Natural killer cell (primary cell): Measurements from ENCODE around the gene H2AZ2. TPM values are rescaled to one million over a fixed set of nuclear protein-coding genes. Genes with fewer than 3 reads are reported as not detected.
"Not testable (repeated sequence)": the region's sequence is repeated elsewhere in the genome, so short reads cannot be mapped to it uniquely, and the experiment has no call there.

Experiments used
- ATAC-seq, 3 donors: fragments of 150-1000 bp in 2 of 3; fragments of 200-7000 bp in 1 of 3; cut with Tn5 transposase; 1 replicate in 1 of 3; 2 replicates in 2 of 3; pipeline ENCODE4 v1.10.0; 2021; ENCODE audit warnings: mild to moderate bottlenecking in 2 of 3, moderate library complexity in 2 of 3
- DNase-seq, 2 donors: peaks; one replicate each; pipeline versions ENCODE4 v3.0.0 to v3.0.0-alpha.2; 2013 to 2021; ENCODE audit warnings: mixed read lengths in 1 of 2
- H3K27ac ChIP-seq: one replicate; pipeline ENCODE4 v1.5.1; 2013; ENCODE audit warnings: mild to moderate bottlenecking, low read length
- H3K27me3 ChIP-seq: one replicate; pipeline ENCODE4 v1.6.1; 2013; ENCODE audit warnings: low read length; ENCODE audit not compliant: control insufficient read depth, insufficient read depth
- H3K36me3 ChIP-seq: one replicate; pipeline ENCODE4 v1.6.1; 2013; ENCODE audit warnings: low read length; ENCODE audit not compliant: control insufficient read depth, insufficient read depth
- H3K4me1 ChIP-seq: one replicate; pipeline ENCODE4 v1.6.1; 2013; ENCODE audit warnings: low read length; ENCODE audit not compliant: control insufficient read depth, insufficient read depth
- H3K4me3 ChIP-seq: one replicate; pipeline ENCODE4 v1.5.1; 2013; ENCODE audit warnings: low read length
- H3K9me3 ChIP-seq: one replicate; pipeline ENCODE4 v1.6.1; 2013; ENCODE audit warnings: low read length; ENCODE audit not compliant: control insufficient read depth, insufficient read depth
- H3K27ac Mint-ChIP-seq, 2 donors: one replicate each; pipeline ENCODE4 v1.8.0; 2022; ENCODE audit warnings: mild to moderate bottlenecking in 2 of 2, mixed read lengths in 2 of 2, moderate library complexity in 1 of 2
- H3K27me3 Mint-ChIP-seq, 2 donors: one replicate each; pipeline ENCODE4 v1.8.0; 2022; ENCODE audit warnings: low read depth in 2 of 2, mixed read lengths in 2 of 2
- H3K36me3 Mint-ChIP-seq: one replicate; pipeline ENCODE4 v1.8.0; 2022; ENCODE audit warnings: mixed read lengths
- H3K4me1 Mint-ChIP-seq, 2 donors: one replicate each; pipeline ENCODE4 v1.8.0; 2022; ENCODE audit warnings: mixed read lengths in 2 of 2
- H3K4me3 Mint-ChIP-seq: one replicate; pipeline ENCODE4 v1.8.0; 2022; ENCODE audit warnings: mild to moderate bottlenecking, moderate library complexity, mixed read lengths
- H3K9me3 Mint-ChIP-seq, 2 donors: one replicate each; pipeline ENCODE4 v1.8.0; 2022; ENCODE audit warnings: mixed read lengths in 2 of 2
- CTCF ChIP-seq: fragments of 200-600 bp; IDR thresholded peaks from one replicate; pipeline ENCODE4 v1.8.0; 2022; ENCODE audit warnings: antibody characterized with exemption
- WGBS: methylation state at CpG from one replicate; pipeline ENCODE4 v1.1.7; 2013; ENCODE audit warnings: missing lambda C conversion rate; ENCODE audit not compliant: insufficient coverage; 5-methylcytosine and 5-hydroxymethylcytosine counted together
- intact Hi-C: fragments of 100-400 bp; cut with micrococcal nuclease; formaldehyde crosslinking; loops from one replicate; pipeline ENCODE4 v1.14.2; 2022
- total RNA-seq, 4 donors: library from RNA; stranded (reverse); fragments of 120-200 nt in 1 of 4; gene quantifications; one replicate each; pipeline versions ENCODE4 v1.2.3 to v1.2.4, GENCODE V29; 2013 to 2022

H2AZ2 gene
- total RNA-seq, 3 donors from 2014 or later (not counting 1 experiment from before 2014, with no cell fraction given): 178 to 196 (median 190) TPM

- DNase-seq: no peak
- Mint-ChIP-seq H3K4me1 (peaks cover 26 to 37% of the 10 kb centered on the region in 2 donors), H3K36me3 (no peaks in the 10 kb centered on the region), H3K27ac (peak overlapping the region; percentile 98 to 99), H3K4me3 (peak overlapping the region; percentile 98), H3K9me3 (no peaks in the 10 kb centered on the region), H3K27me3 (no peaks in the 10 kb centered on the region)
- intact Hi-C loops: loop anchor here (2.0 to 10.0 kb wide), 7 partner anchors 73 to 362 kb away; partner anchors contain the start of genes MYO1G, TBRG4, TMED4 and ZMIZ2
- WGBS: 94% methylated on average over 6 of the region's 10 CpGs
- Histone ChIP-seq H3K36me3 (no peaks in the 10 kb centered on the region), H3K4me1 (peaks cover 14% of the 10 kb centered on the region), H3K4me3 (no peak overlapping the region), H3K9me3 (no peaks in the 10 kb centered on the region), H3K27me3 (no peaks in the 10 kb centered on the region), H3K27ac (no peak overlapping the region)
- ATAC-seq: no peak
- no peak for TF ChIP-seq CTCF
Observed at GRCh38 chr7:44849259-44849884, 1.5 kb upstream of the H2AZ2 start.

GRCh38 chr7:44847509-44847919 is 373 bp downstream of the H2AZ2 start:
- H3K4me1 Mint-ChIP-seq: peaks cover 28 to 38% of the 10 kb centered on the region in 2 donors
- DNase-seq: peak; percentile 84 to 91
- intact Hi-C loops: loop anchor here (1.0 to 10.0 kb wide), 8 partner anchors 50 to 360 kb away; partner anchors contain the start of genes MYO1G, TBRG4 and ZMIZ2
- under 1% methylated on average over 36 of the region's 36 CpGs for WGBS
- Histone ChIP-seq H3K27me3 (no peaks in the 10 kb centered on the region), H3K27ac (peak overlapping the region; percentile 100), H3K36me3 (peaks cover under 1% of the 10 kb centered on the region), H3K9me3 (no peaks in the 10 kb centered on the region), H3K4me3 (peak overlapping the region; percentile 83), H3K4me1 (peaks cover 15% of the 10 kb centered on the region)
- H3K9me3 Mint-ChIP-seq: no peaks in the 10 kb centered on the region
- peak overlapping the region; percentile 98 to 99 for H3K27ac Mint-ChIP-seq
- TF ChIP-seq CTCF: peak; percentile 81
- peak overlapping the region; percentile 98 for H3K4me3 Mint-ChIP-seq
- ATAC-seq: peak; percentile 54 to 76 (median 62)
- H3K27me3 Mint-ChIP-seq: no peaks in the 10 kb centered on the region
- no peaks in the 10 kb centered on the region for H3K36me3 Mint-ChIP-seq

- 0% methylated on average over 12 of the region's 12 CpGs for WGBS
Observed at GRCh38 chr7:44846816-44847508, 925 bp downstream of the H2AZ2 start.

GRCh38 chr7:44846390-44846789 is 1.5 kb downstream of the H2AZ2 start:
- not testable (repeated sequence) for H3K36me3 Mint-ChIP-seq, H3K27me3 Mint-ChIP-seq, H3K27me3 ChIP-seq, H3K36me3 ChIP-seq, ATAC-seq, H3K9me3 ChIP-seq, H3K9me3 Mint-ChIP-seq
- peak; percentile 20 to 55 for DNase-seq
- peaks cover 39 to 46% of the 10 kb centered on the region in 2 donors for H3K4me1 Mint-ChIP-seq
- Histone ChIP-seq H3K27ac (peak overlapping the region; percentile 100), H3K4me1 (peaks cover 15% of the 10 kb centered on the region), H3K4me3 (peak overlapping the region; percentile 83)
- 12% methylated on average over 11 of the region's 11 CpGs for WGBS
- peak overlapping the region; percentile 98 for H3K4me3 Mint-ChIP-seq
- peak overlapping the region; percentile 98 to 99 for H3K27ac Mint-ChIP-seq
- intact Hi-C loops: loop anchor here (2.0 to 10.0 kb wide), 7 partner anchors 99 to 359 kb away; partner anchors contain the start of genes MYO1G, TBRG4 and ZMIZ2

More at GRCh38 chr7:44846816-44847508, 925 bp downstream of the H2AZ2 start:
- intact Hi-C loops: loop anchor here (1.0 to 10.0 kb wide), 8 partner anchors 50 to 360 kb away; partner anchors contain the start of genes MYO1G, TBRG4 and ZMIZ2
- peak overlapping the region; percentile 100 for H3K27ac ChIP-seq
- no peak for TF ChIP-seq CTCF
- no peaks in the 10 kb centered on the region for H3K9me3 ChIP-seq
- no peaks in the 10 kb centered on the region for H3K9me3 Mint-ChIP-seq
- H3K36me3 Mint-ChIP-seq: peaks cover 3% of the 10 kb centered on the region
- peaks cover 2% of the 10 kb centered on the region for H3K36me3 ChIP-seq
- no peaks in the 10 kb centered on the region for H3K27me3 Mint-ChIP-seq
- H3K4me1 Mint-ChIP-seq: peaks cover 33 to 41% of the 10 kb centered on the region in 2 donors
- no peaks in the 10 kb centered on the region for H3K27me3 ChIP-seq
- ATAC-seq (peak in 1 of 3 donors; percentile 1), DNase-seq (no peak)
- peaks cover 15% of the 10 kb centered on the region for H3K4me1 ChIP-seq
- peak overlapping the region; percentile 98 to 99 for H3K27ac Mint-ChIP-seq
- peak overlapping the region; percentile 83 for H3K4me3 ChIP-seq
- H3K4me3 Mint-ChIP-seq: peak overlapping the region; percentile 98
